ENCODE measurements around the gene NAP1L1.

GRCh38 chr12:76035045-76035444 is 49.4 kb downstream of the NAP1L1 start:
- no peak for TF ChIP-seq CTCF (IDR thresholded peaks at IDR 0.05)
- TF ChIP-seq POLR2A (IDR thresholded peaks at IDR 0.05): no peak

All from heart left ventricle (tissue), 13 donors.